ENCODE results near the gene CTNNBIP1. TPM values are rescaled to one million over a fixed set of nuclear protein-coding genes. Genes with fewer than 3 reads are reported as not detected.

Gene CTNNBIP1
- total and polyA plus RNA-seq, 8 donors: 12.3 to 49.8 (median 35.2) TPM

DNA sequence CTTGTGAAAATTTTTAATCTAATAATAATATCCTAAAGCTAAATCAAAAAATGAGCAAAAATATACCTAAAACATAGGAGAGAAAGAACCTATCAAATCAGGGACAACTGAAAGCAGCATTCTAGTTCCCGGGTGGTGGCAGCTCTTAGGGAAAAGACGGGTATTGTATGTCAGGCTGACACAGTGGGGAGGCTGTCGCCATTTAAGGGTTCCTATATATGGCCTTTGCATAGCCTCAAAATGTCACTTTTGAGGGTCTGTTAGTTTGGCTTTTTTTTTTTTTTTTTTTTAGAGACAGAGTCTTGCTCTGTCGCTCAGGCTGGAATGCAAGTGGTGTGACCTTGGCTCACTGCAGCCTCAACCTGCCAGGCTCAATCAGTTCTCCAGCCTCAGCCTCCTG is 92.3 kb downstream of the CTNNBIP1 start:
- no peaks in the 10 kb centered on the region for H3K27me3 ChIP-seq
- no peak for DNase-seq
- H3K4me1 ChIP-seq: peaks cover 11 to 45% (median 25%) of the 10 kb centered on the region in 4 donors
- H3K27ac ChIP-seq: no peak overlapping the region
- no peaks in the 10 kb centered on the region for H3K36me3 ChIP-seq
- intact Hi-C loops (cut with DNase I; ENCODE audit: low total_unique reads): no loop called here
- WGBS, 5 donors: 90 to 99% (median 94%) methylated on average over 4 of the region's 4 CpGs
- no peaks in the 10 kb centered on the region for H3K9me3 ChIP-seq
- TF ChIP-seq, protein P1, sequence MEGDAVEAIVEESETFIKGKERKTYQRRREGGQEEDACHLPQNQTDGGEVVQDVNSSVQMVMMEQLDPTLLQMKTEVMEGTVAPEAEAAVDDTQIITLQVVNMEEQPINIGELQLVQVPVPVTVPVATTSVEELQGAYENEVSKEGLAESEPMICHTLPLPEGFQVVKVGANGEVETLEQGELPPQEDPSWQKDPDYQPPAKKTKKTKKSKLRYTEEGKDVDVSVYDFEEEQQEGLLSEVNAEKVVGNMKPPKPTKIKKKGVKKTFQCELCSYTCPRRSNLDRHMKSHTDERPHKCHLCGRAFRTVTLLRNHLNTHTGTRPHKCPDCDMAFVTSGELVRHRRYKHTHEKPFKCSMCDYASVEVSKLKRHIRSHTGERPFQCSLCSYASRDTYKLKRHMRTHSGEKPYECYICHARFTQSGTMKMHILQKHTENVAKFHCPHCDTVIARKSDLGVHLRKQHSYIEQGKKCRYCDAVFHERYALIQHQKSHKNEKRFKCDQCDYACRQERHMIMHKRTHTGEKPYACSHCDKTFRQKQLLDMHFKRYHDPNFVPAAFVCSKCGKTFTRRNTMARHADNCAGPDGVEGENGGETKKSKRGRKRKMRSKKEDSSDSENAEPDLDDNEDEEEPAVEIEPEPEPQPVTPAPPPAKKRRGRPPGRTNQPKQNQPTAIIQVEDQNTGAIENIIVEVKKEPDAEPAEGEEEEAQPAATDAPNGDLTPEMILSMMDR (IDR thresholded peaks at IDR 0.05): no peak
- TF ChIP-seq EP300 (IDR thresholded peaks at IDR 0.05) (no peak), POLR2AphosphoS5 (IDR thresholded peaks at IDR 0.05) (no peak), POLR2A (IDR thresholded peaks at IDR 0.05) (no peak)
- H3K4me3 ChIP-seq: no peak overlapping the region

DNA sequence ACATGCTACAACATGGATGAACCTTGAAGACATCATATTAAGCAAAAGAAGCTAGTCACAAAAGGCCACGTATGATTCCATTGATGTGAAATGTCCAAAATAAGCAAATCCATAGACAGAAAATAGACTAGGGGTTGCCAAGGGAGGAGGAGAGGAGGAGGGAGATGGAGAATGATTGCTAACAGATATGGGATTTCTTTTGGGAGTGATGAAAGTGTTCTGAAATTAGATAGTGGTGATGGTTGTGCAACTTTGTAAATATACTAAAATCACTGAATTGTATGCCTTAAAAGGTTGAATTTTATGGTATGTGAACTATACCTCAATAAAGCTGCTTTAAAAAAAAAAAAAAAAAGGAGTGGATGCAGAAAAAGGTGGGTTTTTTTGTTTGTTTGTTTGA is 93.9 kb downstream of the CTNNBIP1 start:
- H3K36me3 ChIP-seq: no peaks in the 10 kb centered on the region
- DNase-seq: no peak
- intact Hi-C loops (cut with DNase I; ENCODE audit: low total_unique reads): no loop called here
- no peaks in the 10 kb centered on the region for H3K9me3 ChIP-seq
- no peak overlapping the region for H3K4me3 ChIP-seq
- no peak overlapping the region for H3K27ac ChIP-seq
- H3K4me1 ChIP-seq: peaks cover 0 to 44% (median 22%) of the 10 kb centered on the region in 4 donors
- 53 to 71% (median 60%) methylated on average over 1 of the region's 1 CpG for WGBS, 5 donors
- no peak for TF ChIP-seq EP300 (IDR thresholded peaks at IDR 0.05)
- TF ChIP-seq POLR2AphosphoS5 (IDR thresholded peaks at IDR 0.05): no peak
- TF ChIP-seq, protein P1 (IDR thresholded peaks at IDR 0.05): no peak
- no peak for TF ChIP-seq POLR2A (IDR thresholded peaks at IDR 0.05)
- no peaks in the 10 kb centered on the region for H3K27me3 ChIP-seq

DNA sequence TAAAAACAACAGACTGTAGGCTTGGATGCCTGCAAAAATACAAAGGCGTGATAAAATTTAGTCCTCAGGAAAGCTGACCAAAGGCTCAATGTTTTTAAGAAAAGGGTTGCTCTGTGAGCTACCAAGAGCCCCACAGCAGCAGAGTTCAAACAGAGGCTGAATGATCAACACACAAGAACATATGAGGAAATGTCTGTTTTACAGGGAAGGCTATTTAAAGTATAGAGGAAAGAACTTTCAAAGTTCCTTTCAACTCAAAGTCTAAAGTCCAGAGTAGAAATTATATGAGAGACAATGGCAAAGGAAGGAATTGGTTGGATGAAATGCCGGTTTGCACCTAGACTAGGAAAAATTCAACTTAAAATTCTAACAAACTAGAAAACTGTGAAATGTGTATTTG is 94.9 kb downstream of the CTNNBIP1 start:
- intact Hi-C loops (cut with DNase I; ENCODE audit: low total_unique reads): no loop called here
- H3K4me3 ChIP-seq: no peak overlapping the region
- peaks cover 0 to 46% (median 22%) of the 10 kb centered on the region in 4 donors for H3K4me1 ChIP-seq

DNA sequence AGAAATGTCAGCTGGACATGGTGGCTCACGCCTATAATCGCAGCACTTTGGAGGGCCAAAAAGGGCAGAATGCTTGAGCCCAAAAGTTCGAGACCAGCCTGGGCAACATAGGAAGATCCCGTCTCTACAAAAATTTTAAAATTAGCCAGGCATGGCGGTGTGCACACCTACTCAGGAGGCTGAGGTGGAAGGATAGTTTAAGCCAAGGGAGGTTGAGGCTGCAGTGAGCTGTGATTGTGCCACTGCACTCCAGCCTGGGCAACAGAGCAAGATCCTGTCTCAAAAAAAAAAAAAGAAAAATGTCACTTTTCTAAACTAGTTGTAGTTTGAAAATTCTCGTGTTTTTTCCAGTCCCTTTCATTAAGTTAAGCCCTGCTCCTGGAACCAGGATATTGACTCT is 95.5 kb downstream of the CTNNBIP1 start:
- H3K27ac ChIP-seq: peak overlapping the region in 3 of 5 donors; percentile 21 to 56 (median 27)
- H3K4me3 ChIP-seq: no peak overlapping the region
- WGBS, 5 donors: 83 to 89% (median 85%) methylated on average over 6 of the region's 6 CpGs
- no peaks in the 10 kb centered on the region for H3K36me3 ChIP-seq
- TF ChIP-seq EP300 (IDR thresholded peaks at IDR 0.05) (no peak), POLR2AphosphoS5 (IDR thresholded peaks at IDR 0.05) (no peak), POLR2A (IDR thresholded peaks at IDR 0.05) (no peak)
- TF ChIP-seq, protein P1 (IDR thresholded peaks at IDR 0.05): no peak
- intact Hi-C loops (cut with DNase I; ENCODE audit: low total_unique reads): no loop called here
- DNase-seq: no peak
- peaks cover 0 to 47% (median 23%) of the 10 kb centered on the region in 4 donors for H3K4me1 ChIP-seq
- no peaks in the 10 kb centered on the region for H3K9me3 ChIP-seq
- no peaks in the 10 kb centered on the region for H3K27me3 ChIP-seq

More for the DNA sequence above, 94.9 kb downstream of the CTNNBIP1 start:
- H3K27ac ChIP-seq: peak overlapping the region in 3 of 5 donors; percentile 21 to 56 (median 27)
- no peaks in the 10 kb centered on the region for H3K36me3 ChIP-seq
- H3K9me3 ChIP-seq: no peaks in the 10 kb centered on the region
- 34 to 70% (median 43%) methylated on average over 2 of the region's 2 CpGs for WGBS, 5 donors
- no peaks in the 10 kb centered on the region for H3K27me3 ChIP-seq
- DNase-seq: peak in 1 of 2 donors; percentile 56
- TF ChIP-seq EP300 (IDR thresholded peaks at IDR 0.05): no peak
- TF ChIP-seq, protein P1 (IDR thresholded peaks at IDR 0.05): no peak
- TF ChIP-seq POLR2AphosphoS5 (IDR thresholded peaks at IDR 0.05): no peak
- no peak for TF ChIP-seq POLR2A (IDR thresholded peaks at IDR 0.05)
